SK-N-SH (cell line): ENCODE data around the gene IGSF3. TPM values are rescaled to one million over a fixed set of nuclear protein-coding genes. Genes with fewer than 3 reads are reported as not detected.

ENCODE experiments used
- CTCF ChIA-PET: fragments of 300-600, 350-600 bp; formaldehyde crosslinking; extraction: SDS; loops from one replicate; lab custom pipeline; 2021; lab: Yijun Ruan, JAX
- POLR2A ChIA-PET: fragments of 350-600 bp; sonication (Branson Sonifier 250); formaldehyde crosslinking; extraction: SDS; loops from one replicate; lab custom pipeline; 2020; ENCODE audit warnings: antibody characterized with exemption, inconsistent platforms; lab: Yijun Ruan, JAX
- DNase-seq: peaks from one replicate; pipeline ENCODE4 v3.0.0; 2012
- H2AFZ ChIP-seq: fragments of 200-600 bp; sonication (generic); 2 replicates; pipeline ENCODE4 v1.8.1; 2016; ENCODE audit warnings: antibody characterized with exemption, mild to moderate bottlenecking, low read depth
- H3F3A ChIP-seq: fragments of 200-600 bp; sonication (generic); replicated peaks from 2 replicates; pipeline ENCODE3; 2016; ENCODE audit warnings: antibody characterized with exemption, mild to moderate bottlenecking; ENCODE audit not compliant: insufficient read depth
- H3K27ac ChIP-seq, 2 experiments: fragments of 200-500 bp in 1 of 2; fragments of 200-600 bp in 1 of 2; sonication (Bioruptor generic) in 1 of 2; sonication (generic), shearing (Covaris generic) in 1 of 2; 2 replicates each; pipeline versions ENCODE4 v1.5.1 to v1.6.1; 2014 to 2016; ENCODE audit warnings: low read depth in 2 of 2, inconsistent platforms in 1 of 2, low read length in 1 of 2, mild to moderate bottlenecking in 1 of 2, mixed read lengths in 1 of 2
- H3K27me3 ChIP-seq: fragments of 200-600 bp; sonication (generic), shearing (Covaris generic); 2 replicates; pipeline ENCODE4 v1.6.1; 2016; ENCODE audit warnings: mixed run types; ENCODE audit not compliant: insufficient read depth
- H3K36me3 ChIP-seq, 2 experiments: fragments of 200-500 bp in 1 of 2; fragments of 200-600 bp in 1 of 2; sonication (Bioruptor generic) in 1 of 2; sonication (generic) in 1 of 2; replicated peaks in 1 of 2; 2 replicates each; pipeline versions ENCODE3 to v1.5.1; 2014 to 2016; ENCODE audit warnings: low read length in 1 of 2, mild to moderate bottlenecking in 1 of 2; ENCODE audit not compliant: insufficient read depth in 2 of 2, control insufficient read depth in 1 of 2
- H3K4me1 ChIP-seq, 2 experiments: fragments of 200-500 bp in 1 of 2; fragments of 200-600 bp in 1 of 2; sonication (Bioruptor generic) in 1 of 2; sonication (generic), shearing (Covaris generic) in 1 of 2; 2 replicates each; pipeline versions ENCODE4 v1.5.1 to v1.6.1; 2014 to 2016; ENCODE audit warnings: low read depth in 1 of 2, low read length in 1 of 2, mixed run types in 1 of 2; ENCODE audit not compliant: insufficient read depth in 2 of 2, control insufficient read depth in 1 of 2
- H3K4me2 ChIP-seq: fragments of 200-600 bp; sonication (generic), shearing (Covaris generic); 2 replicates; pipeline ENCODE4 v1.6.1; 2017; ENCODE audit warnings: mixed run types
- H3K4me3 ChIP-seq, 2 experiments: fragments of 200-500 bp in 1 of 2; fragments of 200-600 bp in 1 of 2; sonication (Bioruptor generic) in 1 of 2; sonication (generic), shearing (Covaris generic) in 1 of 2; 2 replicates each; pipeline versions ENCODE4 v1.5.1 to v1.8.1; 2014 to 2016; ENCODE audit warnings: low read depth in 2 of 2, inconsistent platforms in 1 of 2, low read length in 1 of 2, mild to moderate bottlenecking in 1 of 2, mixed read lengths in 1 of 2, moderate library complexity in 1 of 2
- H3K79me2 ChIP-seq: fragments of 200-600 bp; sonication (generic); 2 replicates; pipeline ENCODE4 v1.8.1; 2017; ENCODE audit warnings: mild to moderate bottlenecking; ENCODE audit not compliant: insufficient read depth
- H3K9ac ChIP-seq: fragments of 200-600 bp; sonication (generic); 2 replicates; pipeline ENCODE4 v1.6.1; 2017; ENCODE audit warnings: mixed run types
- H3K9me2 ChIP-seq: fragments of 200-600 bp; sonication (generic); 2 replicates; pipeline ENCODE4 v1.6.1; 2017; ENCODE audit warnings: mixed run types
- H3K9me3 ChIP-seq: fragments of 200-600 bp; sonication (generic); 2 replicates; pipeline ENCODE4 v1.6.1; 2017; ENCODE audit warnings: mixed run types, mild to moderate bottlenecking, moderate library complexity
- H4K20me1 ChIP-seq: fragments of 200-600 bp; sonication (generic); 2 replicates; pipeline ENCODE4 v1.6.1; 2017; ENCODE audit warnings: mild to moderate bottlenecking, mixed run types; ENCODE audit not compliant: insufficient read depth
- CTCF ChIP-seq: fragments of 200-600 bp; sonication (generic); IDR thresholded peaks from 2 replicates; pipeline ENCODE4 v1.6.1; 2017; ENCODE audit warnings: antibody characterized with exemption, mild to moderate bottlenecking, moderate library complexity
- ELF1 ChIP-seq: IDR thresholded peaks from 2 replicates; pipeline ENCODE4 v1.4.0; 2012
- EZH2phosphoT487 ChIP-seq: fragments of 200-600 bp; sonication (generic); IDR thresholded peaks from 2 replicates; pipeline ENCODE4 v1.6.1; 2017; ENCODE audit warnings: low read depth, mixed run types, mild to moderate bottlenecking, antibody characterized with exemption, moderate library complexity, borderline replicate concordance
- FOXM1 ChIP-seq: IDR thresholded peaks from 2 replicates; pipeline ENCODE4 v1.4.0; 2012; ENCODE audit warnings: low read depth, mild to moderate bottlenecking
- GABPA ChIP-seq: IDR thresholded peaks from 2 replicates; pipeline ENCODE4 v1.4.0; 2012; ENCODE audit warnings: low read depth, mild to moderate bottlenecking
- IRF3 ChIP-seq: fragments of 150-350 bp; IDR thresholded peaks from 2 replicates; pipeline ENCODE4 v1.6.1; 2016; ENCODE audit warnings: mild to moderate bottlenecking, low read depth, low read length
- JUND ChIP-seq: IDR thresholded peaks from 2 replicates; pipeline ENCODE4 v1.4.0; 2012
- MAX ChIP-seq: IDR thresholded peaks from 2 replicates; pipeline ENCODE4 v1.4.0; 2012; ENCODE audit warnings: low read depth
- MEF2A ChIP-seq: IDR thresholded peaks from 2 replicates; pipeline ENCODE4 v1.4.0; 2012; ENCODE audit warnings: low read depth, borderline replicate concordance
- NFIC ChIP-seq: IDR thresholded peaks from 2 replicates; pipeline ENCODE4 v1.4.0; 2012; ENCODE audit warnings: borderline replicate concordance
- POLR2AphosphoS5 ChIP-seq: IDR thresholded peaks from 2 replicates; pipeline ENCODE4 v1.6.1; 2012; ENCODE audit warnings: low read depth, low read length
- RFX5 ChIP-seq: IDR thresholded peaks from 2 replicates; pipeline ENCODE4 v1.6.1; 2012; ENCODE audit warnings: mild to moderate bottlenecking, improper control_type of control experiment, low read length
- RXRA ChIP-seq: IDR thresholded peaks from 2 replicates; pipeline ENCODE4 v1.4.0; 2012; ENCODE audit warnings: low read depth, mild to moderate bottlenecking, borderline replicate concordance
- SMC3 ChIP-seq: IDR thresholded peaks from 2 replicates; pipeline ENCODE4 v1.6.1; 2012; ENCODE audit warnings: low read depth, low read length, improper control_type of control experiment
- TEAD4 ChIP-seq: IDR thresholded peaks from 2 replicates; pipeline ENCODE4 v1.4.0; 2012; ENCODE audit warnings: mild to moderate bottlenecking, borderline replicate concordance; ENCODE audit not compliant: insufficient read depth
- USF1 ChIP-seq: IDR thresholded peaks from 2 replicates; pipeline ENCODE4 v1.4.0; 2012; ENCODE audit warnings: low read depth, borderline replicate concordance
- YY1 ChIP-seq: IDR thresholded peaks from 2 replicates; pipeline ENCODE4 v1.4.0; 2012; ENCODE audit warnings: low read depth, mild to moderate bottlenecking
- ZBTB33 ChIP-seq: IDR thresholded peaks from 2 replicates; pipeline ENCODE4 v1.4.0; 2012; ENCODE audit warnings: low read depth, borderline replicate concordance
- WGBS: methylation state at CpG from one replicate; pipeline ENCODE4 v1.1.6; 2017; ENCODE audit warnings: low lambda C conversion rate; 5-methylcytosine and 5-hydroxymethylcytosine counted together
- polyA plus RNA-seq, 3 experiments: library from polyadenylated mRNA; depleted of rRNA; stranded (reverse); fragments of >200 nt; gene quantifications; 2 replicates each; pipeline ENCODE4 v1.2.3, GENCODE V29; 2012

The IGSF3 gene
- polyA plus RNA-seq, 1 of the 3 experiments (the other 2 are of a cell fraction): 3.0 TPM

- no peak for TF ChIP-seq CTCF
- TF ChIP-seq POLR2AphosphoS5: no peak
- no peak for TF ChIP-seq USF1
- TF ChIP-seq RFX5: no peak
- TF ChIP-seq GABPA: no peak
- no peak for TF ChIP-seq JUND
- TF ChIP-seq YY1: no peak
- TF ChIP-seq EZH2phosphoT487: no peak
- TF ChIP-seq ELF1: no peak
- TF ChIP-seq IRF3: no peak
Measured at GRCh38 chr1:116664978-116665371, 2.6 kb downstream of the IGSF3 start (continued).

GRCh38 chr1:116664366-116664977 is 3.1 kb downstream of the IGSF3 start:
- Histone ChIP-seq H3F3A (no peaks in the 10 kb centered on the region), H3K9me2 (no peaks in the 10 kb centered on the region), H3K36me3 (no peaks in the 10 kb centered on the region), H4K20me1 (no peaks in the 10 kb centered on the region), H3K9me3 (no peaks in the 10 kb centered on the region), H2AFZ (no peak overlapping the region), H3K4me1 (peaks cover 0 to 39% of the 10 kb centered on the region in 2 experiments; a peak in 2 of 4 replicates), H3K4me2 (no peak overlapping the region), H3K4me3 (peak overlapping the region in 1 of 2 experiments; percentile 14; a peak in 1 of 4 replicates), H3K27me3 (peaks cover 17% of the 10 kb centered on the region), H3K9ac (no peak overlapping the region), H3K27ac (no peak overlapping the region), H3K79me2 (no peaks in the 10 kb centered on the region)
- WGBS: 88% methylated on average over 5 of the region's 5 CpGs
- TF ChIP-seq USF1: no peak
- TF ChIP-seq MEF2A: no peak
- no peak for TF ChIP-seq RFX5
- no peak for TF ChIP-seq TEAD4
- TF ChIP-seq CTCF: no peak
- no peak for TF ChIP-seq FOXM1
- no peak for TF ChIP-seq ELF1
- no peak for TF ChIP-seq MAX
- no peak for TF ChIP-seq GABPA
- no peak for TF ChIP-seq JUND
- no peak for TF ChIP-seq NFIC
- no peak for TF ChIP-seq RXRA
- TF ChIP-seq ZBTB33: no peak
- no peak for TF ChIP-seq SMC3
- DNase-seq: no peak
- POLR2A ChIA-PET: no interaction called here
- CTCF ChIA-PET: interaction anchor here (1.0 to 1.6 kb wide), 2 partner anchors 8 to 61 kb away, joined by 3 read pairs; no protein-coding TSS in a partner anchor
